IMR-90 (cell line): ENCODE data around the gene MICAL3. TPM values are rescaled to one million over a fixed set of nuclear protein-coding genes. Genes with fewer than 3 reads are reported as not detected.

Source experiments
- ATAC-seq: fragments of 200-7000 bp; cut with Tn5 transposase; 2 replicates; pipeline ENCODE4 v1.9.1; 2020; ENCODE audit warnings: low read depth, mild to moderate bottlenecking, moderate library complexity
- BruUV-seq: library from RNA; stranded (reverse); fragments of 400-500 nt; replicated peaks from 2 replicates; lab custom pipeline; 2021; lab: Mats Ljungman, UMichigan
- CTCF ChIA-PET: fragments of 300-600 bp; formaldehyde crosslinking; extraction: SDS; loops from one replicate; lab custom pipeline; 2021; ENCODE audit warnings: antibody characterized with exemption; lab: Yijun Ruan, JAX
- POLR2A ChIA-PET: fragments of 300-600 bp; sonication (Branson Sonifier 250); formaldehyde crosslinking; loops from one replicate; lab custom pipeline; 2022; ENCODE audit warnings: antibody characterized with exemption; ENCODE audit not compliant: unreplicated experiment; lab: Charles Lee
- DNase-seq: peaks from one replicate; pipeline ENCODE4 v3.0.0; 2013
- H2AFZ ChIP-seq: replicated peaks from 2 replicates; pipeline ENCODE3; 2013; ENCODE audit warnings: low read length, mild to moderate bottlenecking; ENCODE audit not compliant: poor library complexity
- H2AK5ac ChIP-seq: 2 replicates; pipeline ENCODE4 v1.6.1; 2013; ENCODE audit warnings: low read depth, low read length, inconsistent platforms
- H2AK9ac ChIP-seq: replicated peaks from 2 replicates; pipeline ENCODE3; 2013; ENCODE audit warnings: mild to moderate bottlenecking, low read depth, low read length, moderate library complexity; ENCODE audit not compliant: poor library complexity
- H2BK120ac ChIP-seq: 2 replicates; pipeline ENCODE4 v1.6.1; 2013; ENCODE audit warnings: low read depth, low read length, inconsistent platforms
- H2BK15ac ChIP-seq: 3 replicates; pipeline ENCODE4 v1.6.1; 2013; ENCODE audit warnings: low read depth, low read length, inconsistent platforms
- H2BK20ac ChIP-seq: 2 replicates; pipeline ENCODE4 v1.6.1; 2013; ENCODE audit warnings: low read depth, mild to moderate bottlenecking, inconsistent platforms, low read length, moderate library complexity
- H2BK5ac ChIP-seq: 2 replicates; pipeline ENCODE4 v1.6.1; 2013; ENCODE audit warnings: mild to moderate bottlenecking, low read depth, low read length, inconsistent platforms; ENCODE audit not compliant: poor library complexity, severe bottlenecking
- H3K14ac ChIP-seq: replicated peaks from 2 replicates; pipeline ENCODE4 v1.6.1; 2013; ENCODE audit warnings: low read depth, low read length, inconsistent platforms
- H3K18ac ChIP-seq: 2 replicates; pipeline ENCODE4 v1.6.1; 2013; ENCODE audit warnings: low read depth, low read length, control low read depth
- H3K23ac ChIP-seq: 2 replicates; pipeline ENCODE4 v1.6.1; 2013; ENCODE audit warnings: low read depth, low read length, inconsistent platforms
- H3K27ac ChIP-seq: 2 replicates; pipeline ENCODE4 v1.5.1; 2013; ENCODE audit warnings: mild to moderate bottlenecking, control low read depth, low read length; ENCODE audit not compliant: insufficient read depth
- H3K27me3 ChIP-seq: 2 replicates; pipeline ENCODE4 v1.6.1; 2013; ENCODE audit warnings: low read length; ENCODE audit not compliant: control insufficient read depth, insufficient read depth
- H3K36me3 ChIP-seq: 2 replicates; pipeline ENCODE4 v1.6.1; 2013; ENCODE audit warnings: low read length, mixed read lengths; ENCODE audit not compliant: control insufficient read depth, insufficient read depth
- H3K4ac ChIP-seq: 2 replicates; pipeline ENCODE4 v1.6.1; 2013; ENCODE audit warnings: low read depth, low read length, inconsistent platforms
- H3K4me1 ChIP-seq: 2 replicates; pipeline ENCODE4 v1.6.1; 2013; ENCODE audit warnings: low read length, mixed read lengths; ENCODE audit not compliant: control insufficient read depth, insufficient read depth
- H3K4me2 ChIP-seq: 2 replicates; pipeline ENCODE4 v1.6.1; 2013; ENCODE audit warnings: low read depth, mild to moderate bottlenecking, control low read depth, low read length, moderate library complexity
- H3K4me3 ChIP-seq: 2 replicates; pipeline ENCODE4 v1.5.1; 2013; ENCODE audit warnings: low read depth, mild to moderate bottlenecking, control low read depth, low read length, moderate library complexity; ENCODE audit not compliant: insufficient read depth
- H3K56ac ChIP-seq: 2 replicates; pipeline ENCODE4 v1.6.1; 2013; ENCODE audit warnings: low read length, inconsistent platforms; ENCODE audit not compliant: insufficient read depth; ENCODE audit errors: extremely low read depth
- H3K79me1 ChIP-seq, 2 experiments: 2 replicates each; pipeline ENCODE4 v1.6.1; 2013; ENCODE audit warnings: low read length in 2 of 2, inconsistent platforms in 1 of 2, low read depth in 1 of 2
- H3K9ac ChIP-seq: 2 replicates; pipeline ENCODE4 v1.6.1; 2013; ENCODE audit warnings: low read depth, low read length, control low read depth
- H3K9me1 ChIP-seq: 2 replicates; pipeline ENCODE4 v1.6.1; 2013; ENCODE audit warnings: low read length, inconsistent platforms; ENCODE audit not compliant: insufficient read depth
- H3K9me3 ChIP-seq: 2 replicates; pipeline ENCODE4 v1.6.1; 2013; ENCODE audit warnings: low read length; ENCODE audit not compliant: control insufficient read depth, insufficient read depth
- H4K20me1 ChIP-seq: 2 replicates; pipeline ENCODE4 v1.6.1; 2013; ENCODE audit warnings: low read length, inconsistent platforms; ENCODE audit not compliant: insufficient read depth
- H4K5ac ChIP-seq: 2 replicates; pipeline ENCODE4 v1.6.1; 2013; ENCODE audit warnings: mild to moderate bottlenecking, low read depth, low read length, control low read depth
- H4K8ac ChIP-seq, 2 experiments: 2 replicates each; pipeline ENCODE4 v1.6.1; 2013; ENCODE audit warnings: low read depth in 2 of 2, low read length in 2 of 2, control low read depth in 1 of 2, inconsistent platforms in 1 of 2
- H4K91ac ChIP-seq: 2 replicates; pipeline ENCODE4 v1.6.1; 2013; ENCODE audit warnings: low read depth, low read length, inconsistent platforms; ENCODE audit not compliant: insufficient read depth
- BHLHE40 ChIP-seq: fragments of 150-350 bp; IDR thresholded peaks from 2 replicates; pipeline ENCODE4 v1.6.1; 2016; ENCODE audit warnings: mild to moderate bottlenecking, low read depth, low read length
- CEBPB ChIP-seq: IDR thresholded peaks from 2 replicates; pipeline ENCODE4 v1.6.1; 2012; ENCODE audit warnings: low read depth, low read length, improper control_type of control experiment
- CHD1 ChIP-seq: IDR thresholded peaks from 2 replicates; pipeline ENCODE4 v1.6.1; 2012; ENCODE audit warnings: low read depth, low read length, improper control_type of control experiment
- ELK1 ChIP-seq: fragments of 150-350 bp; IDR thresholded peaks from 2 replicates; pipeline ENCODE4 v1.6.1; 2016; ENCODE audit warnings: low read depth, mild to moderate bottlenecking, low read length, moderate library complexity, borderline replicate concordance
- FOS ChIP-seq: fragments of 150-350 bp; IDR thresholded peaks from 2 replicates; pipeline ENCODE4 v1.6.1; 2016; ENCODE audit warnings: low read depth, low read length
- NFE2L2 ChIP-seq: fragments of 150-350 bp; IDR thresholded peaks from 2 replicates; pipeline ENCODE4 v1.6.1; 2016; ENCODE audit warnings: low read depth, mild to moderate bottlenecking, low read length
- POLR2A ChIP-seq: IDR thresholded peaks from 2 replicates; pipeline ENCODE4 v1.6.1; 2012; ENCODE audit warnings: mild to moderate bottlenecking, low read depth, low read length
- RAD21 ChIP-seq: IDR thresholded peaks from 2 replicates; pipeline ENCODE4 v1.6.1; 2012; ENCODE audit warnings: low read length, improper control_type of control experiment
- RFX5 ChIP-seq: IDR thresholded peaks from 2 replicates; pipeline ENCODE4 v1.8.0; 2012; ENCODE audit warnings: low read depth, mild to moderate bottlenecking, low read length, moderate library complexity
- SMC3 ChIP-seq: fragments of 150-350 bp; IDR thresholded peaks from 2 replicates; pipeline ENCODE4 v1.6.1; 2016; ENCODE audit warnings: low read depth, mild to moderate bottlenecking, antibody characterized with exemption, low read length, moderate library complexity
- USF2 ChIP-seq: fragments of 150-350 bp; IDR thresholded peaks from 2 replicates; pipeline ENCODE4 v1.6.1; 2017; ENCODE audit warnings: mild to moderate bottlenecking, antibody characterized with exemption, low read length, low read depth
- WGBS, 2 experiments: methylation state at CpG; one replicate each; pipeline versions ENCODE4 v1.1.5 to v1.1.7; 2013; ENCODE audit warnings: missing lambda C conversion rate in 2 of 2; ENCODE audit not compliant: insufficient read length in 1 of 2; ENCODE audit errors: extremely low coverage in 2 of 2; 5-methylcytosine and 5-hydroxymethylcytosine counted together
- dilution Hi-C: fragments of 300-500 bp; cut with HindIII; formaldehyde crosslinking; loops from one replicate; pipeline ENCODE4 v1.14.3; 2018; ENCODE audit warnings: low sequenced_read_pairs; ENCODE audit not compliant: unreplicated experiment
- in situ Hi-C: fragments of 300-500 bp; cut with MboI; formaldehyde crosslinking; loops from 3 replicates; pipeline ENCODE4 v1.14.3; 2019; ENCODE audit warnings: low sequenced_read_pairs, inconsistent platforms, mixed read lengths
- intact Hi-C: fragments of 100-400 bp; cut with micrococcal nuclease; formaldehyde crosslinking; loops from 2 replicates; pipeline ENCODE4 v1.10.0; 2022
- polyA plus RNA-seq, 3 experiments: library from polyadenylated mRNA; depleted of rRNA; stranded (reverse); fragments of >200 nt; gene quantifications; 2 replicates each; pipeline ENCODE4 v1.2.3, GENCODE V29; 2012; ENCODE audit warnings: low replicate concordance in 1 of 3
- total RNA-seq: library from RNA; depleted of rRNA; stranded (reverse); fragments of >200 nt; gene quantifications from 2 replicates; pipeline ENCODE4 v1.2.3, GENCODE V29; 2012

Gene MICAL3
- total and polyA plus RNA-seq, 2 of the 4 experiments (the other 2 are of a cell fraction) = 17.6 to 26.8 TPM

DNA sequence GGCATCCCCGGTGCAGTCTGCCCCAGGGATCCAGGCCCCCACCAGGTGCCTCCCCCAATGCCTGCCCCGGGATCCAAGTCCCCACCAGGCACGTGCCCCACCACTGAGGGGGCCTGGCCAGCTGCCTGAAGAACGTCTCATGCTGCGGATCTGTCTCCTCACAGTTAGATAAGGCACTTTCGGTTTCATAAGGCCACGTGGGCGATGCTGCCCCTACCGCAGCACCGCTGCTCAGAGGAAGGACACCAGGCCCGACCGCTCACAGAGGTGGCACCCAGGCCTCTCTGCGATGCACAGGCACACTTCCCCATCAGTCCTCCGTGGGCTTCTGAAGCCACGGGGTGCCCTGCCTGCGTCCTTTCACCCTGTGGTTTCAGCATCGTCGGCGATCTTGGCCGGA lies 182.0 kb downstream of the MICAL3 start:
- peaks cover 5% of the 10 kb centered on the region; the same call in 1 of the 2 replicates for H3K9me1 ChIP-seq
- no peak overlapping the region for H4K5ac ChIP-seq
- no peaks in the 10 kb centered on the region for H3K4me1 ChIP-seq
- no peaks in the 10 kb centered on the region for H3K9me3 ChIP-seq
- dilution Hi-C loops = no loop called here
- no peak overlapping the region for H3K56ac ChIP-seq
- peaks cover 18% of the 10 kb centered on the region for H3K36me3 ChIP-seq
- DNase-seq (no peak), ATAC-seq (peak; percentile 27)
- H3K79me1 ChIP-seq = no peaks in the 10 kb centered on the region
- H4K20me1 ChIP-seq = no peaks in the 10 kb centered on the region
- H2BK20ac ChIP-seq = no peak overlapping the region
- peak overlapping the region; percentile 32 for H2AFZ ChIP-seq
- H2BK5ac ChIP-seq = no peak overlapping the region
- no peak overlapping the region for H3K4me3 ChIP-seq
- in situ Hi-C loops = no loop called here
- H2BK15ac ChIP-seq = no peak overlapping the region
- no peak overlapping the region for H4K8ac ChIP-seq
- no peak overlapping the region for H3K4me2 ChIP-seq
- POLR2A ChIA-PET = no interaction called here
- no peaks in the 10 kb centered on the region for H3K27me3 ChIP-seq
- peak overlapping the region; percentile 16 for H2AK9ac ChIP-seq
- H2AK5ac ChIP-seq = no peak overlapping the region
- TF ChIP-seq CEBPB = no peak
- no peak for TF ChIP-seq BHLHE40
- no peak for TF ChIP-seq RFX5
- TF ChIP-seq ELK1 = no peak
- TF ChIP-seq SMC3 = no peak
- no peak for TF ChIP-seq FOS
- TF ChIP-seq USF2 = no peak
- no peak for TF ChIP-seq RAD21
- no peak for TF ChIP-seq NFE2L2
- no peak for TF ChIP-seq POLR2A
- no peak for TF ChIP-seq CHD1
- H3K23ac ChIP-seq = no peak overlapping the region
- no peak overlapping the region for H4K91ac ChIP-seq
- CTCF ChIA-PET = no interaction called here
- no peak overlapping the region for H3K27ac ChIP-seq
- H2BK120ac ChIP-seq = no peak overlapping the region
- intact Hi-C loops = no loop called here
- H3K9ac ChIP-seq = no peak overlapping the region
- no TSS peak for BruUV-seq
- H3K14ac ChIP-seq = no peak overlapping the region
- no peak overlapping the region for H3K4ac ChIP-seq
- WGBS, 2 experiments = 91% methylated on average over 7 of the region's 20 CpGs; no CpG with 5 or more reads in 1 of the 2 experiments
- H3K18ac ChIP-seq = no peak overlapping the region
